Ascending aorta (tissue), 2 donors: ENCODE data around the gene CNIH2. TPM values are rescaled to one million over a fixed set of nuclear protein-coding genes. Genes with fewer than 3 reads are reported as not detected.
A peak's percentile ranks its signal among the peaks of the same experiment; 100 is the strongest.
"Not testable (repeated sequence)": the region's sequence is repeated elsewhere in the genome, so short reads cannot be mapped to it uniquely, and the experiment has no call there.

Experiments
- DNase-seq, 2 donors: peaks; one replicate each; pipeline ENCODE4 v3.0.0-alpha.2; 2019; ENCODE audit warnings: low spot score in 2 of 2
- H3K27ac ChIP-seq, 2 donors: fragments of 200-600 bp; sonication (generic); one replicate each; pipeline ENCODE4 v1.5.1; 2016 to 2017; ENCODE audit warnings: mild to moderate bottlenecking in 1 of 2
- H3K27me3 ChIP-seq: fragments of 200-600 bp; sonication (generic); one replicate; pipeline ENCODE4 v1.5.1; 2017
- H3K36me3 ChIP-seq, 2 donors: fragments of 200-600 bp; sonication (generic); one replicate each; pipeline ENCODE4 v1.5.1; 2016
- H3K4me1 ChIP-seq, 2 donors: fragments of 200-600 bp; sonication (generic); one replicate each; pipeline ENCODE4 v1.5.1; 2016 to 2017; ENCODE audit warnings: mild to moderate bottlenecking in 1 of 2
- H3K4me3 ChIP-seq, 2 donors: fragments of 200-600 bp; sonication (generic); one replicate each; pipeline ENCODE4 v1.5.1; 2016 to 2017; ENCODE audit warnings: mild to moderate bottlenecking in 1 of 2
- H3K9me3 ChIP-seq, 2 donors: fragments of 200-600 bp; sonication (generic); one replicate each; pipeline ENCODE4 v1.5.1; 2016
- CTCF ChIP-seq, 3 experiments: fragments of 200-600 bp in 2 of 3; fragments of 450-650 bp in 1 of 3; sonication (generic) in 2 of 3; IDR thresholded peaks; one replicate each; pipeline ENCODE4 v1.5.1; 2016 to 2019; ENCODE audit warnings: antibody characterized with exemption in 3 of 3, mild to moderate bottlenecking in 1 of 3, moderate library complexity in 1 of 3
- intact Hi-C: fragments of 100-400 bp; cut with DNase I; formaldehyde crosslinking; loops from one replicate; pipeline ENCODE4 v1.15.1; 2023
- total RNA-seq: library from RNA; depleted of rRNA; stranded (reverse); fragments of >200 nt; gene quantifications from one replicate; pipeline ENCODE4 v1.1.0, GENCODE V29; 2016

The CNIH2 gene
- total RNA-seq, 1 donor from 2014 or later = not detected

GRCh38 chr11:66247801-66248200 is 30.2 kb upstream of the CNIH2 start:
- peaks cover 14 to 28% of the 10 kb centered on the region in 2 donors for H3K36me3 ChIP-seq
- intact Hi-C loops = no loop called here

GRCh38 chr11:66248903-66249302 is 29.1 kb upstream of the CNIH2 start:
- TF ChIP-seq CTCF (IDR thresholded peaks at IDR 0.05) = no peak
- Histone ChIP-seq H3K9me3 (no peaks in the 10 kb centered on the region), H3K36me3 (peaks cover 6 to 17% of the 10 kb centered on the region in 2 donors), H3K4me3 (no peak overlapping the region), H3K4me1 (no peaks in the 10 kb centered on the region), H3K27ac (no peak overlapping the region), H3K27me3 (no peaks in the 10 kb centered on the region)
- DNase-seq = no peak
- intact Hi-C loops = no loop called here

More at GRCh38 chr11:66247801-66248200, 30.2 kb upstream of the CNIH2 start:
- TF ChIP-seq CTCF (IDR thresholded peaks at IDR 0.05) = no peak
- no peak overlapping the region for H3K27ac ChIP-seq
- DNase-seq = no peak
- no peaks in the 10 kb centered on the region for H3K9me3 ChIP-seq
- H3K27me3 ChIP-seq = no peaks in the 10 kb centered on the region
- no peak overlapping the region for H3K4me3 ChIP-seq
- no peaks in the 10 kb centered on the region for H3K4me1 ChIP-seq

- H3K27me3 ChIP-seq = no peaks in the 10 kb centered on the region
- H3K9me3 ChIP-seq = no peaks in the 10 kb centered on the region
- H3K27ac ChIP-seq = no peak overlapping the region
- TF ChIP-seq CTCF (IDR thresholded peaks at IDR 0.05) = no peak
- intact Hi-C loops = no loop called here
- H3K4me1 ChIP-seq = peaks cover 1 to 2% of the 10 kb centered on the region in 2 donors
- H3K36me3 ChIP-seq = peaks cover 0 to 5% of the 10 kb centered on the region in 2 donors
- no peak overlapping the region for H3K4me3 ChIP-seq
- no peak for DNase-seq
Observed at GRCh38 chr11:66251809-66252208, 26.2 kb upstream of the CNIH2 start.

- DNase-seq, H3K27ac ChIP-seq, H3K36me3 ChIP-seq, H3K4me1 ChIP-seq, H3K9me3 ChIP-seq, H3K27me3 ChIP-seq, intact Hi-C loops, H3K4me3 ChIP-seq: not testable (repeated sequence)
Observed at GRCh38 chr11:66253081-66253480, 24.9 kb upstream of the CNIH2 start.

GRCh38 chr11:66258473-66258893 is 19.5 kb upstream of the CNIH2 start:
- H3K27me3 ChIP-seq = no peaks in the 10 kb centered on the region
- H3K36me3 ChIP-seq = peaks cover 19 to 35% of the 10 kb centered on the region in 2 donors

GRCh38 chr11:66259225-66259624 is 18.8 kb upstream of the CNIH2 start:
- H3K9me3 ChIP-seq = no peaks in the 10 kb centered on the region
- TF ChIP-seq CTCF (IDR thresholded peaks at IDR 0.05) = no peak
- H3K4me3 ChIP-seq = peak overlapping the region in 1 of 2 donors; percentile 91
- H3K4me1 ChIP-seq = peaks cover 8 to 9% of the 10 kb centered on the region in 2 donors
- H3K27me3 ChIP-seq = no peaks in the 10 kb centered on the region
- DNase-seq = no peak
- peaks cover 23 to 35% of the 10 kb centered on the region in 2 donors for H3K36me3 ChIP-seq
- intact Hi-C loops = no loop called here
- no peak overlapping the region for H3K27ac ChIP-seq

More at GRCh38 chr11:66258473-66258893, 19.5 kb upstream of the CNIH2 start:
- Histone ChIP-seq H3K4me3 (peak overlapping the region; percentile 90 to 91), H3K27ac (peak overlapping the region; percentile 76 to 78), H3K9me3 (no peaks in the 10 kb centered on the region), H3K4me1 (peaks cover 8 to 9% of the 10 kb centered on the region in 2 donors)
- intact Hi-C loops = loop anchor here (1.0 kb wide), 1 partner anchor 36 kb away; no protein-coding TSS in a partner anchor
- no peak for DNase-seq
- no peak for TF ChIP-seq CTCF (IDR thresholded peaks at IDR 0.05)
